ENCODE measurements around the gene LRRC71.

The LRRC71 gene

GRCh38 chr1:156931974-156932710, 11.7 kb downstream of the LRRC71 start (continued):
- TF ChIP-seq PATZ1 (CRISPR knock-in tag; IDR thresholded peaks at IDR 0.05; ENCODE audit: borderline replicate concordance) (no peak), ZNF565 (CRISPR knock-in tag; conservative IDR thresholded peaks at IDR 0.05; ENCODE audit: low read depth) (no peak), RARB (CRISPR knock-in tag; IDR thresholded peaks at IDR 0.05) (no peak)

- TF ChIP-seq ZNF8 (CRISPR knock-in tag; IDR thresholded peaks at IDR 0.05) (no peak), ZC3H10 (CRISPR knock-in tag; IDR thresholded peaks at IDR 0.05) (no peak), RARB (CRISPR knock-in tag; IDR thresholded peaks at IDR 0.05) (no peak), BACH2 (CRISPR knock-in tag; IDR thresholded peaks at IDR 0.05; ENCODE audit: borderline replicate concordance) (no peak)
- ATAC-seq = no peak
Measured at GRCh38 chr1:156933136-156933535, 12.7 kb downstream of the LRRC71 start.

GRCh38 chr1:156935505-156936128, 15.2 kb downstream of the LRRC71 start:
- TF ChIP-seq CSRNP3 (CRISPR knock-in tag; IDR thresholded peaks at IDR 0.05) (no peak), TSHZ2 (CRISPR knock-in tag; IDR thresholded peaks at IDR 0.05) (no peak), ARNTL (CRISPR knock-in tag; IDR thresholded peaks at IDR 0.05; ENCODE audit: borderline replicate concordance, low read depth) (no peak), ESRRG (CRISPR knock-in tag; IDR thresholded peaks at IDR 0.05) (no peak), ZNF8 (CRISPR knock-in tag; IDR thresholded peaks at IDR 0.05) (no peak), PATZ1 (CRISPR knock-in tag; IDR thresholded peaks at IDR 0.05; ENCODE audit: borderline replicate concordance) (no peak), TOX (CRISPR knock-in tag; IDR thresholded peaks at IDR 0.05; ENCODE audit: borderline replicate concordance) (no peak), ZFP3 (CRISPR knock-in tag; IDR thresholded peaks at IDR 0.05) (no peak), ZC3H10 (CRISPR knock-in tag; IDR thresholded peaks at IDR 0.05) (no peak), PPARA (CRISPR knock-in tag; IDR thresholded peaks at IDR 0.05; ENCODE audit: borderline replicate concordance) (no peak), BACH2 (CRISPR knock-in tag; IDR thresholded peaks at IDR 0.05; ENCODE audit: borderline replicate concordance) (no peak), CSDC2 (CRISPR knock-in tag; IDR thresholded peaks at IDR 0.05) (no peak), ZNF70 (CRISPR knock-in tag; IDR thresholded peaks at IDR 0.05) (no peak)
- ATAC-seq = no peak

- TF ChIP-seq ZNF70 (CRISPR knock-in tag; IDR thresholded peaks at IDR 0.05) = no peak
- TF ChIP-seq TCF4 (CRISPR knock-in tag; IDR thresholded peaks at IDR 0.05; ENCODE audit: borderline replicate concordance) = no peak
- no peak for TF ChIP-seq BACH2 (CRISPR knock-in tag; IDR thresholded peaks at IDR 0.05; ENCODE audit: borderline replicate concordance)
- no peak for TF ChIP-seq GLIS3 (CRISPR knock-in tag; IDR thresholded peaks at IDR 0.05)
- TF ChIP-seq TSHZ2 (CRISPR knock-in tag; IDR thresholded peaks at IDR 0.05) = no peak
- no peak for TF ChIP-seq ZFP3 (CRISPR knock-in tag; IDR thresholded peaks at IDR 0.05)
- no peak for TF ChIP-seq PATZ1 (CRISPR knock-in tag; IDR thresholded peaks at IDR 0.05; ENCODE audit: borderline replicate concordance)
- TF ChIP-seq RARB (CRISPR knock-in tag; IDR thresholded peaks at IDR 0.05) = no peak
- ATAC-seq = no peak
Measured at GRCh38 chr1:156936191-156936590, 15.8 kb downstream of the LRRC71 start.

All from SK-N-SH treated with all-trans-retinoic acid at 6 μM for 48 hours (cell line).